Measurements from ENCODE around the gene SLC39A13.
A peak's percentile ranks its signal among the peaks of the same experiment; 100 is the strongest.

The SLC39A13 gene

DNA sequence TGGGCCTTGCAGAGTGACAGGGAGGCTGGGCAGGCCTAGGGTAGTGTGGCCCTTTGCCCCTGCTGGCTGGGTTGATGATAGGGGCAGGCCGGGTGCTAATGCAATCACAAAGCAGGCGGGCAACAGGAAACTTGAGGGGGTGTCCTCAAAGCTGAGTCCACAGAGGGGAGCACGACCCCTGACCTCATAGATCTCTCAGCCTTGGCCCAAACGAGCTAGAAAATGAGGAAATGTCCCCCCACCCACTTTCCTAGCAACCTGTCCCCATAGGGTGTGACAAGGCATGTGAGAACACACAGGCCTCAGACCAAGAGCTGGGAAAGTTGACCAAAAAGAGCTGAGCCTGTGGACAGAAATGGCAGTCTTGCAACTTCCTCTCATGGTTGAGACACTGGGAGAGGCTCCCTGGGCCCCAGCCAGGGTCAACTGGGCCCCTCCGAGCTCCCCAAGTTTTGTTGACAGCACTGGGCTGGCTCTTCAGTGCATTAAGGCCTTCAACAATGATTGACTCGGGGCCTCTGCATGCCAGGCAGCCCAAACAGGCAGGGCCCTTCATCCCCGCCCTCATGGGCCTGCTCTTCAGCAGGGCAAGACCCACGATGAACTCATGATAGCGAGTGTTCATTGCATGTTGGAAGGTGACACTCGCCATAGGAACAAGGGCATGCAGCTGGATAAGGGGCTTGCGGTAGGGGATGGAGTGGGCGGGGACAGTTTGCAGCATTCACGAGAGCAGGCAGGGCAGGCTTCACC is 20.3 kb upstream of the SLC39A13 start:
- DNase-seq: peak in 1 of 2 donors; percentile 57

- DNase-seq: peak in 1 of 2 donors; percentile 26
These were observed 19.5 kb upstream of the SLC39A13 start for GRCh38 chr11:47388697-47389576.

GRCh38 chr11:47389577-47390421 is 18.6 kb upstream of the SLC39A13 start:
- peak; percentile 23 to 25 for DNase-seq

GRCh38 chr11:47390422-47390760 is 18.0 kb upstream of the SLC39A13 start:
- no peak for DNase-seq

DNA sequence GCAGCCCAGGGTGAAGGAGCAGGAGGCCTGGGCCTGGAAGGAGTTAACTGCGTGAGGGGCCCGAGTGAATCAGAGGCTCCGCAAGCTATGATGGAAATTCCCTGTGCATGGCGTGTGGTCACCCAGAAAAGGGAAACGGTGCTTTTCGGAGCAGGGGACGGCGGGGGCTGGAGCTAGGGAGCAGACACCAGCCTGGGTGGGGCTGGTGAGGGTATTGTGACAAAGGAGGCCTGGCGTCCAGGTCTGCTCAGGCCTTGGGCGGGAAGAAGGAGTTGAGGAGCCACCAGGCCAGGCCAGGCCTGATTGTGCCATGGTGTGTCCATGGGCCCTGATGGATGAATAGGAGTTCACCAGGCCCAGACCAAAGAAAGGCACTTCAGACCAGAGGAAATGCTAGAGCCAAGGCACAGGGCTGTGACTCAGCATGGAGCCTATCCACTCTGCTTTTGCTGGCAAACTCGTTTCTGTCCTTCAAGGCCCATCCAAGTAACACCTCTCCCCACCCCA is 17.3 kb upstream of the SLC39A13 start:
- DNase-seq: peak; percentile 27 to 82

DNA sequence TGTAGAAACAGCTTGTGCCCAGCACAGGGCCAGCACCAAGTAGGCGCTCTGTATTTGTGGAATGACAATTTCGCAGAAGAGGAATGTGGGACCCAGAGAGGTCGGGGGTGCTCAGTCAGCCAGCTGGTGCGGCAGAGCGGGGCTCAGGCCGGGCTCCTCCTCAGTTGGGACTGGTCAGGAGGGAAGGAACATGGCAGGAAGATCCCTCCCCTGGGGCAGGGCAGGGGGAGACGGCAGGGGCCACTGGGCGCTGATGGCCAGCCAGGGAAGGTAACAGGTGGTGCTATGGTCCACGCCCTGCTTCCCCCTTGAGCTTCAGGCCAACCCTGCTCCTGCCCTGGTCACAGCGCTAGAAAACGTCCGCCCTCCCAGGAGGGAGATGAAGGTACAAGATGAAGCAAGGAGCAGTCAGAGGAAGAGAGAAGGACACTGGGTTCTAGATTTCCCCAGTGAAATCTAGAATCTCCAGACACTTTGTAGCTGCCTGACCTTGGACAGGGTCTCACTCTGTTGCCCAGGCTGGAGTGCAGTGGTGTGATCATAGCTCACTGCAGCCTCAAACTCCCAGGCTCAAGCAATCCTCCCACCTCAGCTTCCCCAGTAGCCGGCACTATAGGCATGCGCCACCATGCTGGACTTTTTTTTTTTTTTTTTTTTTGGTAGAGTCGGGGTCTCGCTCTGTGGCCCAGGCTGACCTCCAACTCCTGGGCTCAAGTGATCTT is 16.5 kb upstream of the SLC39A13 start:
- DNase-seq: no peak

- DNase-seq: no peak
These were observed 15.7 kb upstream of the SLC39A13 start for GRCh38 chr11:47392546-47393162.

- peak in 1 of 2 donors; percentile 44 for DNase-seq
These were observed 15.0 kb upstream of the SLC39A13 start for GRCh38 chr11:47393163-47394049.

DNA sequence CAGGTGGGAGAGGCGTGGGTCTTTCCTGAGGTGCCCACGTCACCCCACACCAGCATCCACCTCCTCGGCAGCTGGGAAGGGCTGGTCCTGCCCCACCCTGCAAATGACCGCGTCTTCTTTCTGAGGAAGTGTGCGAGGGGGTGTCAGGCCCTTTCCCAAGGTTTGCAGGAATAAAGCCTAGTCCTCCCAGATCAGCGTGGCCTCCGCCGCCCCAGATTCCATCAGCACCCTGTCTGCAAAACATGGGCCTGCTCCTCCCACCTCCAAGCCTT is 14.4 kb upstream of the SLC39A13 start:
- DNase-seq: peak in 1 of 2 donors; percentile 33

DNA sequence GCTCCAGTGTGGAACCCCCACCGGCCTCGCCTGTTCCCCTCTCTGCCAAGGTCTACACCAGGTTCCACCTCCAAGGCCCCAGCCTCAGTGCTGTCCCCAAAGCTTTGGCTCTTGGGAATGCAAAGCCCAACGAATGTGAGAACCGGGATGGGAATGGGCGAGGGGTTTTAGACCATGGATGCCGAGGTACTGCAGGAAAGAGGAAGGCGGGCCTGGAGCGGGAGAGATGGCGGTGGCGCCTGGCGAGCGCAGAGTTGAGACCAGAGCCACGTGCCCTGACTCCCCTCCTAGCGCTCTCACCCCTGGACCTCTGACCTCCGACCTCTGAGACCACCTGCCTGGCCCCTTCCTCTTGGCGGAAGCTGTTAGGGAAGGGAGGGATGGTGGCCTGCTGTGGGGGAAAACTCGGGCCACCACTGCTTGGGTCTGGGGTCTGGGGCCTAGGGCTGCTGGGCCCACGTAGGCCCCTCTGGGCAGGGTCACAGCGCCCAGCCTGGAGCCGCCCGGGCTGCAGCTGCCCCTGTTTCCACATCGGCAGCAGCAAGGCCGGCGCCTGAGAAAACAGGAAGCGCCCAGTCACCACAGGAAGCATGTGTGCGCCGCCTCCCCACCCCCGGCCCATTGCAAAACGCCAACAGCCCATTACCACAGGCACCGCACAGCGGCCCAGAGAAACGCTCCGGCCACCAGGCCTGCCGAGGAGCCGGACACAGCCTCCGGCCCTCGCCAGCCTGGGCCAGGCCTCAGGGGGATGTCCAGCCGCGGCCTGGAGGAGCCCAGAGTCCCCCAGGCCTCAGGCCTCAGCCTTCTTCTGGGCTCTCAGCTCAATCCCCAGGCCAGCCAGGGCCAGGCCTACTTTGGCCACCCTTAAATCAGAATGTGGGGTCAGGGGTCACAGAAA is 13.8 kb upstream of the SLC39A13 start:
- DNase-seq: peak; percentile 64 to 84

- no peak for DNase-seq
These were observed 13.0 kb upstream of the SLC39A13 start for GRCh38 chr11:47395223-47396048.

GRCh38 chr11:47396049-47396320 is 12.4 kb upstream of the SLC39A13 start:
- no peak for DNase-seq

DNA sequence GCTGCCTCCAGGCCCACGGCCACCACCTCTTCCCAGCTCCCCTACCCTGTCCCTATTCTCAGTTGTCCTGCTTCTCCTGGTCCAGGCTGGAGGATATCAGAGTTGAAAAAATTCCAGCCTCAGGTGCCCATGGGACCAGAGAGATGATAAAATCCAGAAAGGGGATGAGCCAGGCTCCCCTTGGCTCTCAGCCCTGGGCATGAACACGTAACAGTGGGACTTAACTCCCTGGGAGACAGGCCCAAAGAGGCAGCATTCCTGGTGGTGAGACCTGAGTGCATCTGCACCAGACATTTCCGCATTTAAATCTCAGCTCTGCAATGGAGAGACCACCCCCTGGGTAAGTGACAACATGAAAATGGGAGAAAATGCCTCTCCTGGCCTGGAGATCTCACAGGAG is 10.4 kb upstream of the SLC39A13 start:
- DNase-seq: no peak

- no peak for DNase-seq
These were observed 9.8 kb upstream of the SLC39A13 start for GRCh38 chr11:47398551-47398950.

- DNase-seq: peak; percentile 42 to 49
These were observed 8.3 kb upstream of the SLC39A13 start for GRCh38 chr11:47399860-47400767.

GRCh38 chr11:47400768-47401279 is 7.6 kb upstream of the SLC39A13 start:
- no peak for DNase-seq

DNA sequence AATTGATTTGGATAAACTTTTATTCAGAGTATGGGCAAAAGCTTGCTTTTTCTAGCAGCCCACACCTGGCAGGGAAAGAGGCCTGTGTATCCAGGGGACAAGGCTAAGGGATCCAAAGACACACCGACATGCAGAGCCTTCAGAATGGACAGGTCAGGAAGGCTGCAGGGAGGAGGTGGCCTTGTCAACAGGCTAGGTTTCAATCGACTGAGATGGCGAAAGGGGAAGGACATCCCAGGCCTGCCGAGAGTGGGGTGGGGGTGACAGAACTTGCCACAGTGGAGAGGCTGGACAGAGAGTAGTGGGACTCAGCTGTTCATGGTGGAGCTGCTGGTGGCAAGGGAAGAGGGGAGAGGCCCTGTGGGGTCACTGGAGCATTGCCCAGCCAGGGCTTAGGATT is 5.3 kb upstream of the SLC39A13 start:
- no peak for DNase-seq

GRCh38 chr11:47403571-47403970 is 4.8 kb upstream of the SLC39A13 start:
- no peak for DNase-seq

All from CD4-positive, alpha-beta T cell treated with Interleukin-1 beta for 1 hour (primary cell).